HK-2 (cell line): ENCODE measurements around the gene CCDC178.

Experiments used
- DNase-seq: peaks from one replicate; pipeline ENCODE4 v3.0.0-alpha.2; 2018; ENCODE audit not compliant: unreplicated experiment

Gene CCDC178

GRCh38 chr18:33116376-33116775 is 324.1 kb downstream of the CCDC178 start:
- no peak for DNase-seq

GRCh38 chr18:33115917-33116316 is 324.6 kb downstream of the CCDC178 start:
- DNase-seq: no peak

- no peak for DNase-seq
Measured at GRCh38 chr18:33115476-33115875, 325.0 kb downstream of the CCDC178 start.

- no peak for DNase-seq
Measured at GRCh38 chr18:33114749-33115148, 325.8 kb downstream of the CCDC178 start.

- DNase-seq: no peak
Measured at GRCh38 chr18:33113416-33113815, 327.1 kb downstream of the CCDC178 start.

GRCh38 chr18:33107511-33107910 is 333.0 kb downstream of the CCDC178 start:
- DNase-seq: no peak

- DNase-seq: no peak
Measured at GRCh38 chr18:33101316-33101715, 339.2 kb downstream of the CCDC178 start.

GRCh38 chr18:33099626-33100025 is 340.9 kb downstream of the CCDC178 start:
- no peak for DNase-seq

- no peak for DNase-seq
Measured at GRCh38 chr18:33097126-33097525, 343.4 kb downstream of the CCDC178 start.

- no peak for DNase-seq
Measured at GRCh38 chr18:33090461-33090860, 350.1 kb downstream of the CCDC178 start.

GRCh38 chr18:33076601-33077000 is 363.9 kb downstream of the CCDC178 start:
- DNase-seq: no peak

GRCh38 chr18:33074125-33074524 is 366.4 kb downstream of the CCDC178 start:
- DNase-seq: no peak

GRCh38 chr18:33062834-33063364 is 377.6 kb downstream of the CCDC178 start:
- no peak for DNase-seq

GRCh38 chr18:33052886-33053285 is 387.6 kb downstream of the CCDC178 start:
- no peak for DNase-seq

GRCh38 chr18:33051407-33051806 is 389.1 kb downstream of the CCDC178 start:
- DNase-seq: no peak

GRCh38 chr18:33040213-33040612 is 400.3 kb downstream of the CCDC178 start:
- no peak for DNase-seq

GRCh38 chr18:33034945-33035344 is 405.6 kb downstream of the CCDC178 start:
- DNase-seq: no peak

- no peak for DNase-seq
Measured at GRCh38 chr18:33034212-33034611, 406.3 kb downstream of the CCDC178 start.

GRCh38 chr18:33022370-33022769 is 418.2 kb downstream of the CCDC178 start:
- DNase-seq: no peak

GRCh38 chr18:33020877-33021276 is 419.6 kb downstream of the CCDC178 start:
- DNase-seq: no peak

GRCh38 chr18:33014060-33014796 is 426.3 kb downstream of the CCDC178 start:
- no peak for DNase-seq

- DNase-seq: no peak
Measured at GRCh38 chr18:33010149-33010548, 430.4 kb downstream of the CCDC178 start.

GRCh38 chr18:32998921-32999320 is 441.6 kb downstream of the CCDC178 start:
- DNase-seq: no peak

GRCh38 chr18:32998285-32998684 is 442.2 kb downstream of the CCDC178 start:
- no peak for DNase-seq
